ENCODE measurements around the gene KLK2. TPM values are rescaled to one million over a fixed set of nuclear protein-coding genes. Genes with fewer than 3 reads are reported as not detected.

The KLK2 gene
- total and polyA plus RNA-seq, 2 donors from 2014 or later: not detected

- Histone ChIP-seq H3K27ac (ENCODE audit: low read depth in 2 of 2, low read length in 2 of 2) (no peak overlapping the region), H3K9ac (ENCODE audit: low read length in 3 of 3) (no peak overlapping the region), H3K27me3 (ENCODE audit: control insufficient read depth, insufficient read depth, low read length) (no peaks in the 10 kb centered on the region), H3K4me1 (ENCODE audit: control insufficient read depth in 2 of 3, insufficient read depth in 2 of 3, low read depth in 1 of 3, low read length in 3 of 3) (peaks cover 0 to 11% (median 0%) of the 10 kb centered on the region in 3 donors), H3K36me3 (ENCODE audit: control insufficient read depth in 2 of 3, insufficient read depth in 3 of 3, low read length in 3 of 3) (no peaks in the 10 kb centered on the region), H3K9me3 (ENCODE audit: control insufficient read depth in 2 of 3, insufficient read depth in 1 of 3, low read length in 3 of 3) (no peaks in the 10 kb centered on the region), H3K4me3 (ENCODE audit: low read length in 3 of 3) (no peak overlapping the region)
- DNase-seq (peak in 1 of 5 donors; percentile 27), FAIRE-seq (no peak)
- no peak for TF ChIP-seq CTCF (IDR thresholded peaks at IDR 0.05; ENCODE audit: borderline replicate concordance, extremely low read depth, insufficient read depth)
- intact Hi-C loops (cut with DNase I): no loop called here
Measured at GRCh38 chr19:50837300-50837699, 35.9 kb upstream of the KLK2 start.

GRCh38 chr19:50838239-50838638 is 35.0 kb upstream of the KLK2 start:
- H3K9me3 ChIP-seq (ENCODE audit: control insufficient read depth in 2 of 3, insufficient read depth in 1 of 3, low read length in 3 of 3): no peaks in the 10 kb centered on the region
- no peak overlapping the region for H3K4me3 ChIP-seq (ENCODE audit: low read length in 3 of 3)
- no peak overlapping the region for H3K9ac ChIP-seq (ENCODE audit: low read length in 3 of 3)
- peaks cover 0 to 11% (median 0%) of the 10 kb centered on the region in 3 donors for H3K4me1 ChIP-seq (ENCODE audit: control insufficient read depth in 2 of 3, insufficient read depth in 2 of 3, low read depth in 1 of 3, low read length in 3 of 3)
- H3K27ac ChIP-seq (ENCODE audit: low read depth in 2 of 2, low read length in 2 of 2): no peak overlapping the region
- H3K27me3 ChIP-seq (ENCODE audit: control insufficient read depth, insufficient read depth, low read length): no peaks in the 10 kb centered on the region
- intact Hi-C loops (cut with DNase I): no loop called here
- no peaks in the 10 kb centered on the region for H3K36me3 ChIP-seq (ENCODE audit: control insufficient read depth in 2 of 3, insufficient read depth in 3 of 3, low read length in 3 of 3)
- FAIRE-seq (no peak), DNase-seq (no peak)
- TF ChIP-seq CTCF (IDR thresholded peaks at IDR 0.05; ENCODE audit: borderline replicate concordance, extremely low read depth, insufficient read depth): no peak

GRCh38 chr19:50839712-50840655 is 33.3 kb upstream of the KLK2 start:
- H3K27ac ChIP-seq (ENCODE audit: low read depth in 2 of 2, low read length in 2 of 2): no peak overlapping the region
- no peaks in the 10 kb centered on the region for H3K9me3 ChIP-seq (ENCODE audit: control insufficient read depth in 2 of 3, insufficient read depth in 1 of 3, low read length in 3 of 3)
- DNase-seq (no peak), FAIRE-seq (no peak)
- H3K27me3 ChIP-seq (ENCODE audit: control insufficient read depth, insufficient read depth, low read length): no peaks in the 10 kb centered on the region
- intact Hi-C loops (cut with DNase I): no loop called here
- no peak overlapping the region for H3K9ac ChIP-seq (ENCODE audit: low read length in 3 of 3)
- no peak for TF ChIP-seq CTCF (IDR thresholded peaks at IDR 0.05; ENCODE audit: borderline replicate concordance, extremely low read depth, insufficient read depth)
- H3K4me1 ChIP-seq (ENCODE audit: control insufficient read depth in 2 of 3, insufficient read depth in 2 of 3, low read depth in 1 of 3, low read length in 3 of 3): peaks cover 0 to 11% (median 0%) of the 10 kb centered on the region in 3 donors
- no peak overlapping the region for H3K4me3 ChIP-seq (ENCODE audit: low read length in 3 of 3)
- no peaks in the 10 kb centered on the region for H3K36me3 ChIP-seq (ENCODE audit: control insufficient read depth in 2 of 3, insufficient read depth in 3 of 3, low read length in 3 of 3)

Measured in kidney (tissue), 14 donors.